Astrocyte (in vitro differentiated cells and primary cell): ENCODE measurements around the gene LIMK2.

Experiments used
- EZH2 ChIP-seq: IDR thresholded peaks from 2 replicates; pipeline ENCODE4 v1.6.1; 2012; ENCODE audit warnings: mild to moderate bottlenecking, low read length, inconsistent platforms; ENCODE audit not compliant: insufficient read depth
- TF ChIP-seq, protein P1 (sequence below): IDR thresholded peaks from 2 replicates; pipeline ENCODE4 v1.5.1; 2011; ENCODE audit warnings: low read depth, mild to moderate bottlenecking, inconsistent platforms, low read length, moderate library complexity; ENCODE audit not compliant: insufficient read depth

DNA sequence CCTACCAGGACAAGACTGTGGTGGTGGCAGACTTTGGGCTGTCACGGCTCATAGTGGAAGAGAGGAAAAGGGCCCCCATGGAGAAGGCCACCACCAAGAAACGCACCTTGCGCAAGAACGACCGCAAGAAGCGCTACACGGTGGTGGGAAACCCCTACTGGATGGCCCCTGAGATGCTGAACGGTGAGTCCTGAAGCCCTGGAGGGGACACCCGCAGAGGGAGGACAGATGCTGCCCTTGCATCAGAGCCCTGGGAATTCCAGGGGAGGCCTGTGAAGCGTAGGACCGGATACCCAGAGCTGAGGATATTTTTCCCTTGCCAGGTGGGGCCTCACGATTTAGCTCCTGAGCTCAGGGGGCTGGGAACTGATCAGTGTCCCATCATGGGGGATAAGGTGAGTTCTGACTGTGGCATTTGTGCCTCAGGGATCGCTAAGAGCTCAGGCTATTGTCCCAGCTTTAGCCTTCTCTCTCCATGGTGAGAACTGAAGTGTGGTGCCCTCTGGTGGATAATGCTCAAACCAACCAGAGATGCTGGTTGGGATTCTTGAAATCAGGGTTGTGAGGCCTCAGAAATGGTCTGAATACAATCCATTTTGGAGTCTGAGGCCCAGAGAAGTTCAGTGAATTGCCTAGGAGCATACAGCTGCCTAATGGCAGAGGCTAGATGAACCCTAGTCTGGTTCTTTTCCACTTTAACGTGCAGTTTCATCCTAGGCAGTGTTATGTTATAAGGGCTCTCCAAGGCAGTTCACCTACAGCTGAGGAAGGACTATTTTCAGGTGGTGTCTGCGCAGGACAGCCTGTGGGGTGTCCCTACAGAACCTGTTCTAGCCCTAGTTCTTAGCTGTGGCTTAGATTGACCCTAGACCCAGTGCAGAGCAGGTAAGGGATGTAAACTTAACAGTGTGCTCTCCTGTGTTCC, 60.7 kb downstream of the LIMK2 start:
- TF ChIP-seq, protein P1, sequence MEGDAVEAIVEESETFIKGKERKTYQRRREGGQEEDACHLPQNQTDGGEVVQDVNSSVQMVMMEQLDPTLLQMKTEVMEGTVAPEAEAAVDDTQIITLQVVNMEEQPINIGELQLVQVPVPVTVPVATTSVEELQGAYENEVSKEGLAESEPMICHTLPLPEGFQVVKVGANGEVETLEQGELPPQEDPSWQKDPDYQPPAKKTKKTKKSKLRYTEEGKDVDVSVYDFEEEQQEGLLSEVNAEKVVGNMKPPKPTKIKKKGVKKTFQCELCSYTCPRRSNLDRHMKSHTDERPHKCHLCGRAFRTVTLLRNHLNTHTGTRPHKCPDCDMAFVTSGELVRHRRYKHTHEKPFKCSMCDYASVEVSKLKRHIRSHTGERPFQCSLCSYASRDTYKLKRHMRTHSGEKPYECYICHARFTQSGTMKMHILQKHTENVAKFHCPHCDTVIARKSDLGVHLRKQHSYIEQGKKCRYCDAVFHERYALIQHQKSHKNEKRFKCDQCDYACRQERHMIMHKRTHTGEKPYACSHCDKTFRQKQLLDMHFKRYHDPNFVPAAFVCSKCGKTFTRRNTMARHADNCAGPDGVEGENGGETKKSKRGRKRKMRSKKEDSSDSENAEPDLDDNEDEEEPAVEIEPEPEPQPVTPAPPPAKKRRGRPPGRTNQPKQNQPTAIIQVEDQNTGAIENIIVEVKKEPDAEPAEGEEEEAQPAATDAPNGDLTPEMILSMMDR: peak; percentile 80
- TF ChIP-seq EZH2: no peak
